CD14-positive monocyte (primary cell): ENCODE results near the gene SERPINI2. TPM values are rescaled to one million over a fixed set of nuclear protein-coding genes. Genes with fewer than 3 reads are reported as not detected.

Experiments used
- DNase-seq, 3 donors: peaks; one replicate each; pipeline ENCODE4 v3.0.0-alpha.2; 2011 to 2022
- H2AFZ ChIP-seq: 2 replicates; pipeline ENCODE4 v1.6.0; 2012; ENCODE audit warnings: mild to moderate bottlenecking, low read depth, low read length, inconsistent platforms; ENCODE audit not compliant: insufficient read depth, poor library complexity, severe bottlenecking
- H3K27ac ChIP-seq, 2 donors: 1 replicate in 1 of 2; 2 replicates in 1 of 2; pipeline ENCODE4 v1.5.1; 2012 to 2013; ENCODE audit warnings: low read length in 2 of 2, control low read depth in 1 of 2, inconsistent platforms in 1 of 2, low read depth in 1 of 2, mild to moderate bottlenecking in 1 of 2
- H3K27me3 ChIP-seq, 2 donors: one replicate each; pipeline versions ENCODE4 v1.6.0 to v1.6.1; 2011 to 2013; ENCODE audit warnings: low read length in 2 of 2; ENCODE audit not compliant: control insufficient read depth in 2 of 2, insufficient read depth in 2 of 2
- H3K36me3 ChIP-seq, 2 donors: replicated peaks in 1 of 2; 1 replicate in 1 of 2; 2 replicates in 1 of 2; pipeline versions ENCODE4 v1.5.1 to v1.6.1; 2012 to 2013; ENCODE audit warnings: low read length in 2 of 2, control low read depth in 1 of 2, inconsistent platforms in 1 of 2, mild to moderate bottlenecking in 1 of 2; ENCODE audit not compliant: insufficient read depth in 2 of 2, control insufficient read depth in 1 of 2
- H3K4me1 ChIP-seq, 2 donors: 1 replicate in 1 of 2; 2 replicates in 1 of 2; pipeline versions ENCODE4 v1.5.1 to v1.6.1; 2012 to 2013; ENCODE audit warnings: low read length in 2 of 2, control low read depth in 1 of 2, inconsistent platforms in 1 of 2, mild to moderate bottlenecking in 1 of 2, moderate library complexity in 1 of 2; ENCODE audit not compliant: insufficient read depth in 2 of 2, control insufficient read depth in 1 of 2
- H3K4me2 ChIP-seq: replicated peaks from 2 replicates; pipeline ENCODE3; 2012; ENCODE audit warnings: low read length, moderate library complexity, mild to moderate bottlenecking; ENCODE audit not compliant: poor library complexity, severe bottlenecking; ENCODE audit errors: extremely low read depth
- H3K4me3 ChIP-seq, 3 experiments: fragments of 200-600 bp in 1 of 3; sonication (generic) in 1 of 3; replicated peaks in 1 of 3; 1 replicate in 2 of 3; 2 replicates in 1 of 3; pipeline ENCODE4 v1.5.1; 2011 to 2013; ENCODE audit warnings: low read length in 3 of 3, mild to moderate bottlenecking in 3 of 3, control low read depth in 2 of 3, low read depth in 2 of 3, inconsistent platforms in 1 of 3, moderate library complexity in 1 of 3
- H3K79me2 ChIP-seq: 2 replicates; pipeline ENCODE4 v1.6.0; 2012; ENCODE audit warnings: mild to moderate bottlenecking, control low read depth, inconsistent platforms, low read length, moderate library complexity; ENCODE audit not compliant: insufficient read depth
- H3K9ac ChIP-seq: 2 replicates; pipeline ENCODE4 v1.6.0; 2017; ENCODE audit warnings: low read length, mild to moderate bottlenecking; ENCODE audit not compliant: insufficient read depth, poor library complexity, severe bottlenecking
- H3K9me3 ChIP-seq, 2 donors: replicated peaks in 1 of 2; 1 replicate in 1 of 2; 2 replicates in 1 of 2; pipeline versions ENCODE4 v1.5.1 to v1.6.1; 2012 to 2013; ENCODE audit warnings: low read length in 2 of 2, control low read depth in 1 of 2; ENCODE audit not compliant: control insufficient read depth in 1 of 2, insufficient read depth in 1 of 2
- H4K20me1 ChIP-seq: 2 replicates; pipeline ENCODE4 v1.6.0; 2012; ENCODE audit warnings: mild to moderate bottlenecking, low read length, control low read depth, moderate library complexity; ENCODE audit not compliant: insufficient read depth
- H3K27ac Mint-ChIP-seq, 7 donors: one replicate each; pipeline ENCODE4 v1.8.0; 2020; ENCODE audit warnings: mild to moderate bottlenecking in 7 of 7, mixed read lengths in 7 of 7, moderate library complexity in 6 of 7, inconsistent platforms in 2 of 7
- H3K27me3 Mint-ChIP-seq, 3 donors: one replicate each; pipeline ENCODE4 v1.8.0; 2021 to 2022; ENCODE audit warnings: low read depth in 3 of 3, mild to moderate bottlenecking in 3 of 3, mixed read lengths in 3 of 3, moderate library complexity in 3 of 3, inconsistent platforms in 1 of 3
- H3K36me3 Mint-ChIP-seq, 2 donors: one replicate each; pipeline ENCODE4 v1.8.0; 2020; ENCODE audit warnings: mixed read lengths in 2 of 2, inconsistent platforms in 1 of 2, mild to moderate bottlenecking in 1 of 2
- H3K4me1 Mint-ChIP-seq: one replicate; pipeline ENCODE4 v1.8.0; 2020; ENCODE audit warnings: mild to moderate bottlenecking, mixed read lengths
- H3K4me3 Mint-ChIP-seq, 2 donors: one replicate each; pipeline ENCODE4 v1.8.0; 2020; ENCODE audit warnings: mild to moderate bottlenecking in 2 of 2, mixed read lengths in 2 of 2, moderate library complexity in 1 of 2
- H3K9me3 Mint-ChIP-seq, 7 donors: one replicate each; pipeline ENCODE4 v1.8.0; 2020 to 2022; ENCODE audit warnings: mixed read lengths in 7 of 7, mild to moderate bottlenecking in 6 of 7, moderate library complexity in 6 of 7, inconsistent platforms in 2 of 7
- WGBS: methylation state at CpG from one replicate; pipeline ENCODE4 v1.1.5; 2013; ENCODE audit warnings: missing lambda C conversion rate; ENCODE audit not compliant: insufficient coverage; 5-methylcytosine and 5-hydroxymethylcytosine counted together
- intact Hi-C, 2 donors: fragments of 100-400 bp; cut with micrococcal nuclease; formaldehyde crosslinking; loops; one replicate each; pipeline versions ENCODE4 v1.15.0 to v1.15.1; 2023
- polyA plus RNA-seq, 3 donors: library from polyadenylated mRNA; depleted of rRNA in 1 of 3; unstranded in 2 of 3; stranded (reverse) in 1 of 3; fragments of 300-500 nt in 2 of 3; fragments of >200 nt in 1 of 3; fragmentation: Illumina TruSeq in 2 of 3; gene quantifications; 1 replicate in 2 of 3; 2 replicates in 1 of 3; pipeline ENCODE4 v1.2.3, GENCODE V29; 2012 to 2021
- TF ChIP-seq, protein P1 (sequence below): fragments of 200-600 bp; IDR thresholded peaks from one replicate; pipeline ENCODE4 v1.8.0; 2022; ENCODE audit warnings: antibody characterized with exemption, mild to moderate bottlenecking

SERPINI2 gene
- polyA plus RNA-seq, 3 donors = 1.1 TPM; not detected in 2

DNA sequence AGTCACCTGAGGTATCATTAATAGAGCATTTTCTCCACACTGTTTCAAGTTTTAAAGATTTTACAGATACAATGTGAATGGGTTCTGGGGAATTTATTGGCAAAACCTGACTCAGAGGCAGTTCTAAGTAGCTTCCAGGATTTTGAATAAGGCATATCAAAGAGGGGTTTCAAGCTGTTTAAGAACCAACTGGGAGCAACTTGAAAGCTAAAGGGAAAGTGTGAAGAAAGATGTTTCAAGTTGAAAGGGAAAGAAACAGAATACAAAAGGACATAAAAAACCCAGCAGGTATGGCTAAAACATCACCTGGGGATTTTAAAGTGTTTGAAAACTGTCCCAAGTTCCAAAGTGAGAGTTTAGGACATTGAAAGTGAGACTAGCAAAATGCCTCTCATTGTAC, 17.8 kb upstream of the SERPINI2 start:
- H3K27ac Mint-ChIP-seq = no peak overlapping the region
- H2AFZ ChIP-seq = no peak overlapping the region
- no peaks in the 10 kb centered on the region for H3K9me3 ChIP-seq
- no peak overlapping the region for H3K4me3 ChIP-seq
- no peak overlapping the region for H3K27ac ChIP-seq
- intact Hi-C loops = no loop called here
- peaks cover 0 to 4% of the 10 kb centered on the region in 2 donors for H3K4me1 ChIP-seq
- DNase-seq = no peak
- H3K9me3 Mint-ChIP-seq = peaks cover 0 to 4% (median 1%) of the 10 kb centered on the region in 7 donors
- H3K79me2 ChIP-seq = no peaks in the 10 kb centered on the region
- H3K36me3 ChIP-seq = no peaks in the 10 kb centered on the region
- H3K27me3 Mint-ChIP-seq = no peaks in the 10 kb centered on the region
- no peaks in the 10 kb centered on the region for H4K20me1 ChIP-seq
- no peak overlapping the region for H3K4me2 ChIP-seq
- H3K9ac ChIP-seq = no peak overlapping the region
- H3K4me1 Mint-ChIP-seq = peaks cover 10% of the 10 kb centered on the region
- TF ChIP-seq, protein P1, sequence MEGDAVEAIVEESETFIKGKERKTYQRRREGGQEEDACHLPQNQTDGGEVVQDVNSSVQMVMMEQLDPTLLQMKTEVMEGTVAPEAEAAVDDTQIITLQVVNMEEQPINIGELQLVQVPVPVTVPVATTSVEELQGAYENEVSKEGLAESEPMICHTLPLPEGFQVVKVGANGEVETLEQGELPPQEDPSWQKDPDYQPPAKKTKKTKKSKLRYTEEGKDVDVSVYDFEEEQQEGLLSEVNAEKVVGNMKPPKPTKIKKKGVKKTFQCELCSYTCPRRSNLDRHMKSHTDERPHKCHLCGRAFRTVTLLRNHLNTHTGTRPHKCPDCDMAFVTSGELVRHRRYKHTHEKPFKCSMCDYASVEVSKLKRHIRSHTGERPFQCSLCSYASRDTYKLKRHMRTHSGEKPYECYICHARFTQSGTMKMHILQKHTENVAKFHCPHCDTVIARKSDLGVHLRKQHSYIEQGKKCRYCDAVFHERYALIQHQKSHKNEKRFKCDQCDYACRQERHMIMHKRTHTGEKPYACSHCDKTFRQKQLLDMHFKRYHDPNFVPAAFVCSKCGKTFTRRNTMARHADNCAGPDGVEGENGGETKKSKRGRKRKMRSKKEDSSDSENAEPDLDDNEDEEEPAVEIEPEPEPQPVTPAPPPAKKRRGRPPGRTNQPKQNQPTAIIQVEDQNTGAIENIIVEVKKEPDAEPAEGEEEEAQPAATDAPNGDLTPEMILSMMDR = no peak
- H3K36me3 Mint-ChIP-seq = peaks cover 2 to 5% of the 10 kb centered on the region in 2 donors
- H3K4me3 Mint-ChIP-seq = no peak overlapping the region
- no peaks in the 10 kb centered on the region for H3K27me3 ChIP-seq

- Histone ChIP-seq H3K27me3 (no peaks in the 10 kb centered on the region), H4K20me1 (no peaks in the 10 kb centered on the region), H3K79me2 (no peaks in the 10 kb centered on the region), H3K9ac (no peak overlapping the region), H3K36me3 (no peaks in the 10 kb centered on the region), H3K9me3 (no peaks in the 10 kb centered on the region), H3K4me1 (peaks cover 0 to 4% of the 10 kb centered on the region in 2 donors), H3K4me3 (no peak overlapping the region), H3K4me2 (no peak overlapping the region), H2AFZ (no peak overlapping the region), H3K27ac (no peak overlapping the region)
- WGBS = no CpG with 5 or more reads among the region's 1 CpG
- TF ChIP-seq, protein P1 = no peak
- peaks cover 11% of the 10 kb centered on the region for H3K4me1 Mint-ChIP-seq
- peaks cover 2 to 6% of the 10 kb centered on the region in 2 donors for H3K36me3 Mint-ChIP-seq
- no peak overlapping the region for H3K4me3 Mint-ChIP-seq
- peaks cover 0 to 11% (median 2%) of the 10 kb centered on the region in 7 donors for H3K9me3 Mint-ChIP-seq
- no peaks in the 10 kb centered on the region for H3K27me3 Mint-ChIP-seq
- intact Hi-C loops = no loop called here
- H3K27ac Mint-ChIP-seq = no peak overlapping the region
- DNase-seq = no peak
Measured at GRCh38 chr3:167489571-167489970, 15.7 kb upstream of the SERPINI2 start.
